Activated naive CD4-positive, alpha-beta T cell treated with anti-CD3 and anti-CD28 coated beads, Interleukin-2, amount 10 ng/mL, durations not matched to agents 7 days and 5 days (primary cell): ENCODE measurements around the gene TLL2.

Experiments
- CTCF ChIA-PET: fragments of 350-600 bp; sonication (Branson Sonifier 250); formaldehyde crosslinking; loops from one replicate; lab custom pipeline; 2021; ENCODE audit warnings: antibody characterized with exemption; lab: Charles Lee
- DNase-seq: peaks from one replicate; pipeline ENCODE4 v3.0.0-alpha.2; 2020
- H3K27ac Mint-ChIP-seq: one replicate; pipeline ENCODE4 v1.8.0; 2021; ENCODE audit warnings: mild to moderate bottlenecking, moderate library complexity, mixed read lengths
- H3K27me3 Mint-ChIP-seq: one replicate; pipeline ENCODE4 v1.8.0; 2021; ENCODE audit warnings: mild to moderate bottlenecking, mixed read lengths
- H3K36me3 Mint-ChIP-seq: one replicate; pipeline ENCODE4 v1.8.0; 2021; ENCODE audit warnings: mixed read lengths
- H3K4me1 Mint-ChIP-seq: one replicate; pipeline ENCODE4 v1.8.0; 2021; ENCODE audit warnings: mixed read lengths
- H3K4me3 Mint-ChIP-seq: one replicate; pipeline ENCODE4 v1.8.0; 2021; ENCODE audit warnings: mild to moderate bottlenecking, moderate library complexity, mixed read lengths
- H3K9me3 Mint-ChIP-seq: one replicate; pipeline ENCODE4 v1.8.0; 2021; ENCODE audit warnings: mixed read lengths

Gene TLL2

DNA sequence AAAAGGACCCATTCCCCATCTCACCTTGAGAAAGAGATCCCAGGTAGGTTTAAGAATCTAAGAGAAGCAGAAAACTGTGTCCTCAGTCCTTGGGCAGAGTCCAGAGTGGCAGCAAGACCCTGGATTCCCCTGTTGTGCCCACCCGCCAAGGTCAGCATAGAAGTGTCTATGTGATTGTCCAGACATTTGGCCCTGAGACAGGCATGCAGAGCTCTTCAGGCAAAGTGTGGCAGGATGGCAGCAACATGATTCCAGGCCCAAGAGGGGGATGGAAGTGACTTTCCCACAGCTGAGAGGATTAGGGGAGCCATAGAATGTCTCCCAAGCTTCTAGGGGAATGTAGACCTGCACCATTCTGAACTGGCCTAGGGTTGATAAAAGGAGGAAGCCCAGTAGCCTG, 115.8 kb downstream of the TLL2 start:
- no peak overlapping the region for H3K27ac Mint-ChIP-seq
- H3K4me3 Mint-ChIP-seq, result no peak overlapping the region
- CTCF ChIA-PET, result interaction anchor here (1.0 kb wide), 1 partner anchor 24 kb away, joined by 3 read pairs; no protein-coding TSS in a partner anchor
- peaks cover 3% of the 10 kb centered on the region for H3K4me1 Mint-ChIP-seq
- H3K27me3 Mint-ChIP-seq, result peaks cover 62% of the 10 kb centered on the region
- no peaks in the 10 kb centered on the region for H3K36me3 Mint-ChIP-seq
- H3K9me3 Mint-ChIP-seq, result no peaks in the 10 kb centered on the region
- no peak for DNase-seq

DNA sequence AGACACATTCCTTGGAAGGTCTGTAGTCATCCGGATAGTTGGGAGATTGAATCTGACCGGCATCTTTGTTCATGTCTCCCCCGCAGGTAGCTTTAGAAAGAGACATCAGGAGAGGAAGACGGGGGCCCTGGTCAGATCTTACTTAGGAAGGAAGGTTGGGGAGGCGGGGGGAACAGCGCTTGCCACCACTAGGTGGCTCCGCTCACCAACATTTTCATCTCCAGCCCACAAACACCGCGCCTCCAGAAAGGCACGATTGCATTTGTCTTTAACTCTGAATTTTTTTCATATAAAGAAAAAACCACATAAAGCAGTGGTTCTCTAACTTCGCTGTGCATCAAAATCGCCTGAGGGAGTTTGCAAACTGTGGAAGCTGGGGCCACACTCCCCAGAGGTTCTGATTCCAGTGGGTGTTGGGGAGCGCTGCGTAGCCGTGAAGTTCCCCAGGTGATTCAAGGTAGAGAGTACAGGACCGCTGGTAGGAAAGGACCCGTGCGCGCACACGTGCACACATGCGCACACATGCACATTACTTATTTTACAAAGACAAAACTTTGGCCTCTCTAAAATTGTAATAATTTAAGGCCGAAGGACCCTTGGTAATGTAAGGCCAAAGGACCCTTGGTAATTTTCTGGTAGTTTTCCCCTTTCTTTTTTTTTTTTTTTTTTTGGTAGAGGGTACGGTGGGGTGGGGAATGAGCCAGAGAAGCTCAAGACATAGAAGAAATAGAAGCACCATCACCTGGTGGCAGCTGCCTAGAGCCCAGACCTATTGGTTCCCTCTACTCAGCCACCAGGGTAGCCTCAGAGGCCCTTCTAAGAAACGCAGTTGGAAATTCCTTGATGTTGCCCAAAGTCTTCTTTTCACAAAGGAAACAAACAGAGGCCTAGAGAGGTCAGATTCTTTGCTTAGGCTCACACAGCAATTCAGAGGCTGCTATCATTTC, 117.5 kb downstream of the TLL2 start:
- H3K36me3 Mint-ChIP-seq, result no peaks in the 10 kb centered on the region
- peaks cover 3% of the 10 kb centered on the region for H3K4me1 Mint-ChIP-seq
- H3K9me3 Mint-ChIP-seq, result no peaks in the 10 kb centered on the region
- H3K27me3 Mint-ChIP-seq, result peaks cover 58% of the 10 kb centered on the region
- CTCF ChIA-PET, result interaction anchor here (0.6 to 2.4 kb wide), 8 partner anchors 14 to 663 kb away, joined by 3 to 7 read pairs (median 3); partner anchors contain the start of gene TLL2
- peak; percentile 76 for DNase-seq
- no peak overlapping the region for H3K27ac Mint-ChIP-seq
- H3K4me3 Mint-ChIP-seq, result no peak overlapping the region

DNA sequence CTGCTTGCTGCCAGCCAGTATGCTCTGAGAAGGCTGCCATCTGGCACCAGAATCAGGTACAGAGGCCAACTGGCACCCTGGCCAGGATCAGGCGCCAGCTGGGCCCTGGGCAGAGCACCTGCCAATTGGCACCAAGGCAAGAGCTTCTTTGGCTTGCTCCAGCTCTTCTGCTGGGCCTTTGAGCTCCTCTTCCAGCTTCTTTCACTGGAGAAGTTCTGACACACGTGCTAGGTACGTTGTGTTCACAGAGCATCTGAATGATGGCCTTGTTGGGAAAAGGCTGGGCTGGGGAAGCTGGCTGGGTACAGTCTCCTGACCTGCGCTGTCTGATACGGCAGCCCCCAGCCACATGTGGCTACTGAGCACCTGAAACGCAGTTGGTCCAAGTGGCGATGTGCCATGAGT, 123.3 kb downstream of the TLL2 start:
- Mint-ChIP-seq H3K4me3 (no peak overlapping the region), H3K4me1 (no peaks in the 10 kb centered on the region), H3K27me3 (peaks cover 32% of the 10 kb centered on the region), H3K27ac (no peak overlapping the region), H3K36me3 (no peaks in the 10 kb centered on the region), H3K9me3 (no peaks in the 10 kb centered on the region)
- DNase-seq, result no peak
- CTCF ChIA-PET, result interaction anchor here (0.6 to 1.3 kb wide), 2 partner anchors 15 to 372 kb away, joined by 3 to 4 read pairs; no protein-coding TSS in a partner anchor

DNA sequence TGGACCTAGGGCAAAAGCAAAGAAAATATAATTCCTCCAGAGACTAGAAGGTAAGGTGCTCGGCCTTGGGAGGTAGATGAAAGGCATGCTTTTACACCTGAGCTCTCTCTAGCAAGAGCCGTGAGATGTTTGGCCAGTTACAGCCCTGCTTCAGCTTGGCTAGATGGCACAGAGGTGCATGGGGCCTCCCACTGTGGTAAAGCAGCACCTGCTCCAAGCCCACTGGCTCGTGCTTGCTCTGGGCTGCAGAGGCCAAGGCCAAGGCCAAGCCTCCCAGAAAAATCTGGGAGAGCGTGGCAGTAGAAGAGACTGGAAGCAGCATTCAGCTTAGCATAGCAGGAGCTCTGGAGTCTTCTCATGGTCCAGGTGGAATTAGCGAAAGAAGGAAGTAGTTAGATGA, 123.9 kb downstream of the TLL2 start:
- no peaks in the 10 kb centered on the region for H3K36me3 Mint-ChIP-seq
- H3K9me3 Mint-ChIP-seq, result no peaks in the 10 kb centered on the region
- CTCF ChIA-PET, result interaction anchor here (0.6 to 1.2 kb wide), 2 partner anchors 15 to 372 kb away, joined by 3 read pairs; no protein-coding TSS in a partner anchor
- peaks cover 32% of the 10 kb centered on the region for H3K27me3 Mint-ChIP-seq
- no peak for DNase-seq
- no peaks in the 10 kb centered on the region for H3K4me1 Mint-ChIP-seq
- H3K27ac Mint-ChIP-seq, result no peak overlapping the region
- H3K4me3 Mint-ChIP-seq, result no peak overlapping the region

DNA sequence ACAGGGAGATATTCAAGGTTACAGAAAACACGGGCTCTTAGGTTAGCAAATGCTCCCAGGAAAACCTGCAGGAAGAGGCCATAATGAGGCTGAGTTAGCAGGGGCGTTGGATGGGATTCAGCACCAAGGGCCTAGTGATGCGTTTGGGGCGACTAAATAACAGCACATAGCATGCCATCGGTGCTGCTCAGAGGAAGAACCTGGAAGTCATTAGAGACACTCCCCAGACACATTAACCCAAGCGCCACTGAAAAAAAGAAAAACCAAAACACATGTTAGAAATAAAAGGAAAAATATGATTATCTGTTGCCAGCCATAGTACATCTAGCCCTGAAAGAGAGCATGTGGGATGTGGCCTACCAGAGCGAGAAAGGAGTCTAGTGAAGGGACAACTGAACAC, 126.1 kb downstream of the TLL2 start:
- no peak for DNase-seq

DNA sequence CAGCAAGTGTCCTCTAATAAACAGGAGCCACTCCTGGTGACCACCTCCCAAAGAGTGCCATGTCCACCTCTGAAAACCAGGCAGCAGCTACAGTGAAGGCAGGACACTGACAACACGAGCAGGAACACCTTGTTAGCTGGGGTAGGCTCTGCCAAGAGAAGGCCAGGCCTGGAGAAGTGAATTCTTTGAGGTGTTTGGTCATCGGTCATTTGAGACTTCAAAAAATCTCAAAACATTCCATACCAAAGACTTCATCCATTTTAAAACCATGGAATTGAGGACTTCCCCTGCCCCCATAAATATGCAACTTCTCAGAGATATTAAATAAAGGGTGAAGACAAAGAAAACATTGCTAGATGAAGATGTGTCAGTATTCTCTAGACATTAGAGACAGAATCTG, 126.6 kb downstream of the TLL2 start:
- Mint-ChIP-seq H3K4me3 (no peak overlapping the region), H3K27me3 (peaks cover 16% of the 10 kb centered on the region), H3K4me1 (no peaks in the 10 kb centered on the region), H3K27ac (no peak overlapping the region), H3K36me3 (no peaks in the 10 kb centered on the region), H3K9me3 (no peaks in the 10 kb centered on the region)
- no peak for DNase-seq
- CTCF ChIA-PET, result no interaction called here

More for the DNA sequence above, 126.1 kb downstream of the TLL2 start:
- no peaks in the 10 kb centered on the region for H3K36me3 Mint-ChIP-seq
- no peaks in the 10 kb centered on the region for H3K4me1 Mint-ChIP-seq
- no peaks in the 10 kb centered on the region for H3K9me3 Mint-ChIP-seq
- no peak overlapping the region for H3K4me3 Mint-ChIP-seq
- peaks cover 17% of the 10 kb centered on the region for H3K27me3 Mint-ChIP-seq
- H3K27ac Mint-ChIP-seq, result no peak overlapping the region
- CTCF ChIA-PET, result no interaction called here

DNA sequence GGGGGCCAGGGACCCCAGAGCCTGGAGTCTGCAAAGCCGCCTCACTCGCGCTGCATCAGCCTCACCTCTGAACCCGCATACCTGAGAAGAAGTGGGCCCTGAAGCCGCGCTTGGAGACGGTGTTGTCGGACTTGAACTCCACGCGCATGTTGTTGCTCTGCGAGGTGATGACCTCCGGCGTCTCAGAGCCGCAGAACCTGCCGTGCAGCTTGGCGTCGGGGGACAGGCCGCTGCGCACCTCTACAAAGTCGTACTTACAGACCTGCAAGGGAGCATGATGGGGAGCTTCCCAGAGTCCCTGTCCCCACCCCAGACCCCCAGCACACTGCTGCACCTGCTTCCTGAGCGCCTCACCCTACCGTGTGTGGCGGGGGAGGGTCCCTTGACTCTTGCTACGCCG, 129.2 kb downstream of the TLL2 start:
- peaks cover 8% of the 10 kb centered on the region for H3K27me3 Mint-ChIP-seq
- H3K9me3 Mint-ChIP-seq, result no peaks in the 10 kb centered on the region
- no peak overlapping the region for H3K27ac Mint-ChIP-seq
- H3K36me3 Mint-ChIP-seq, result no peaks in the 10 kb centered on the region
- H3K4me1 Mint-ChIP-seq, result no peaks in the 10 kb centered on the region
- no peak for DNase-seq
- CTCF ChIA-PET, result interaction anchor here (2.1 kb wide), 1 partner anchor 9 kb away, joined by 7 read pairs; no protein-coding TSS in a partner anchor
- no peak overlapping the region for H3K4me3 Mint-ChIP-seq

DNA sequence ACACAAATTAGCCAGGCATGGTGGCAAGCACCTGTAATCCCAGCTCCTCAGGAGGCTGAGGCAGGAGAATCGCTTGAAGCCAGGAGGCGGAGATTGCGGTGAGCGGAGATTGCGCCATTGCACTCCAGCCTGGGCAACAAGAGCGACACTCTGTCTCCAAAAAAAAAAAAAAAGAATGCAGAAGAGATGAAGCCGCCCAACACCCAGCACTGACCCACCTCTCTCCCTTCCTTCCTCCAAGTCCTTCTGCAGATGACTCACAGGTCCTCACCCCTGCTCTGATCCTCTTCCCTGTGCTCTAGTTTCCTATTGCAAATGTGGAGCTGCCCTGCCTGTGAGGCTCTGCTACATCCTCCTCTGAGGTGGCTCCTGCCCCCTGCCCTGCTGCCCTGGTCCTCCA, 132.9 kb downstream of the TLL2 start:
- Mint-ChIP-seq H3K27ac (no peak overlapping the region), H3K36me3 (no peaks in the 10 kb centered on the region), H3K27me3 (peaks cover 15% of the 10 kb centered on the region), H3K4me3 (no peak overlapping the region), H3K4me1 (no peaks in the 10 kb centered on the region), H3K9me3 (no peaks in the 10 kb centered on the region)
- CTCF ChIA-PET, result no interaction called here
- no peak for DNase-seq

DNA sequence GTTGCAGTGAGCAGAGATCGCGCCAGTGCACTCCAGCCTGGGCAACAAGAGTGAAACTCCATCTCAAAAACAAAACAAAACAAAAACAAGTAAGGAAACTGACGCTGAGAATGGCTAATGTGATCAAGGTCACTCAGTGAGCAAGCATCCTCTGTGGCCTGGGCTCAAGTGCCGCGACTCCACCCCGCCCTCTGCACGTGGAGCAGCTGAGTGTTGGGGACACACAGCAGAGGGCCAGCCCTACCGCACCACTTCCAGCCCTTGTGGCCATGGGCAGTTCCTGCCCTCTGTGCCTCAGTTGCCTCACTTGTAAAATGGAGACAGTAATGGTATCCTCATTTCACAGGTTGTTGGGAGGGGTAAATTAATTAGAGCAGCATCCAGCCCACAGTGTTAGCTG, 134.0 kb downstream of the TLL2 start:
- CTCF ChIA-PET, result interaction anchor here (1.3 to 2.1 kb wide), 2 partner anchors 9 to 11 kb away, joined by 3 to 11 read pairs; no protein-coding TSS in a partner anchor
- Mint-ChIP-seq H3K27ac (no peak overlapping the region), H3K27me3 (peaks cover 23% of the 10 kb centered on the region), H3K4me3 (no peak overlapping the region), H3K4me1 (peaks cover 7% of the 10 kb centered on the region), H3K9me3 (no peaks in the 10 kb centered on the region), H3K36me3 (no peaks in the 10 kb centered on the region)
- no peak for DNase-seq

DNA sequence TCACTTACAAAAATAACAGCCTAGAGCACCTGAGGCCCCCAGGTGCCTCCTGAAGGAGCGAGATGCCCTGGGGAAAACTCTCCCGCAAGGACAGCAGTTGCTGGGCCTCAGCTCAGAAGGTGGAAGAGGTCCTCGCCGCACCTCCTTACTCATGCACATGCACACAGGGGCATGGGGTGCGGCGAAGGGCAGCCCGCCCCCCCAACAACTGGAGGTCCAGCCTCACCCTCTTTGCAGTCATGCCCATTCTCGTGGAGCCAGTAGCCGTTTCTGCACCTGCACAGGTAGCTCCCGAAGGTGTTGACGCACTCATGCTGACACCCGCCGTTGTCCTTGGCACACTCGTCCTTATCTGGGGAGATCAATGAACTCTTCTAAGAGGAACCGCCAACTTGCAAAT, 135.0 kb downstream of the TLL2 start:
- Mint-ChIP-seq H3K4me1 (peaks cover 11% of the 10 kb centered on the region), H3K27me3 (peaks cover 31% of the 10 kb centered on the region), H3K4me3 (no peak overlapping the region), H3K27ac (no peak overlapping the region), H3K36me3 (no peaks in the 10 kb centered on the region), H3K9me3 (no peaks in the 10 kb centered on the region)
- CTCF ChIA-PET, result interaction anchor here (1.3 to 2.1 kb wide), 2 partner anchors 8 to 10 kb away, joined by 3 to 11 read pairs; no protein-coding TSS in a partner anchor
- no peak for DNase-seq

DNA sequence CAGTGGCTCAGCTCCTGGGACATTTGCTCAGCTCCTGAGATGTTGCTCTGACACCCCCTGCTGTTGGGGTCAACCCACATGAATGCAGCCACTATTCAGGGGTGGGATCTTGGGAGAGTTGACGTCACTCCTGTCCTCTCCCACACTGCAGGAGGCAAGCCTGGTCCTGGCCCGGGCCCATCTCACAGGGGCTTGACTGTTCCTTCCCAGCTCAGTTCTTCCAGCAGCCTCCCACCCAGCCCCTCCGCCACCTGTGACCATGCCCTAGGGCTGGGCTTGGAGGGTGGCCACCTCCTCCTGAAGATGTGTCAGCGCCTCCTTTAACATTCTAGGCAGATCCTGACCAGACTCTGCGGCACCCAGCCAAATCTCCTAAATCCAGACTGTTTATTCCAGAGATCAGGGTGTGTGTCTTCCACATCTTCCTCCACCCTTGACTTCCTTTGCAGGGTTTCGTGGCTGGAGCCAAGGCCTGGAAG, 135.9 kb downstream of the TLL2 start:
- H3K36me3 Mint-ChIP-seq, result no peaks in the 10 kb centered on the region
- H3K9me3 Mint-ChIP-seq, result no peaks in the 10 kb centered on the region
- DNase-seq, result no peak
- no peak overlapping the region for H3K4me3 Mint-ChIP-seq
- CTCF ChIA-PET, result interaction anchor here (0.8 kb wide), 1 partner anchor 13 kb away, joined by 3 read pairs; no protein-coding TSS in a partner anchor
- no peak overlapping the region for H3K27ac Mint-ChIP-seq
- H3K4me1 Mint-ChIP-seq, result peaks cover 11% of the 10 kb centered on the region
- H3K27me3 Mint-ChIP-seq, result peaks cover 37% of the 10 kb centered on the region

DNA sequence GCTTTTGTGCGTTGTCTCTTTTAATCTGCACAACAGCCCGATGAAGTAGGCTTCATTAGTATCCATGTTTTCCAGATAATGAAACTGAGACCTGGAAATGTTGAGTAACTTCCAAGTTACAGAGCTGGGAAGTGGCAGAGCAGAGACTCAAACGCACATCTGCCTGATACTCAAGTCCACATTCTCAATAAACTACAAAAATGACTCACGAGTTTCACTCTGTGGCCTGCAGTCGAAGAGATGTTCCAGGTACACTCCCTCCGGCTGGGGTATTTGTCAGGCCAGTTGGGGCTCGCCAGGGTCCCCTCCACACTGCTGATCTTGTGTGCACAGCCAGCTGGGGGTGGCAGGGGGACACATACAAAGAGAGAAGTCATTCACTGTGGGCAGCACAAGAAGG, 137.2 kb downstream of the TLL2 start:
- H3K36me3 Mint-ChIP-seq, result no peaks in the 10 kb centered on the region
- H3K4me1 Mint-ChIP-seq, result peaks cover 11% of the 10 kb centered on the region
- no peaks in the 10 kb centered on the region for H3K9me3 Mint-ChIP-seq
- no peak overlapping the region for H3K27ac Mint-ChIP-seq
- no peak for DNase-seq
- peaks cover 43% of the 10 kb centered on the region for H3K27me3 Mint-ChIP-seq
- CTCF ChIA-PET, result interaction anchor here (0.6 to 3.6 kb wide), 3 partner anchors 12 to 388 kb away, joined by 3 to 14 read pairs (median 3); no protein-coding TSS in a partner anchor
- H3K4me3 Mint-ChIP-seq, result no peak overlapping the region

DNA sequence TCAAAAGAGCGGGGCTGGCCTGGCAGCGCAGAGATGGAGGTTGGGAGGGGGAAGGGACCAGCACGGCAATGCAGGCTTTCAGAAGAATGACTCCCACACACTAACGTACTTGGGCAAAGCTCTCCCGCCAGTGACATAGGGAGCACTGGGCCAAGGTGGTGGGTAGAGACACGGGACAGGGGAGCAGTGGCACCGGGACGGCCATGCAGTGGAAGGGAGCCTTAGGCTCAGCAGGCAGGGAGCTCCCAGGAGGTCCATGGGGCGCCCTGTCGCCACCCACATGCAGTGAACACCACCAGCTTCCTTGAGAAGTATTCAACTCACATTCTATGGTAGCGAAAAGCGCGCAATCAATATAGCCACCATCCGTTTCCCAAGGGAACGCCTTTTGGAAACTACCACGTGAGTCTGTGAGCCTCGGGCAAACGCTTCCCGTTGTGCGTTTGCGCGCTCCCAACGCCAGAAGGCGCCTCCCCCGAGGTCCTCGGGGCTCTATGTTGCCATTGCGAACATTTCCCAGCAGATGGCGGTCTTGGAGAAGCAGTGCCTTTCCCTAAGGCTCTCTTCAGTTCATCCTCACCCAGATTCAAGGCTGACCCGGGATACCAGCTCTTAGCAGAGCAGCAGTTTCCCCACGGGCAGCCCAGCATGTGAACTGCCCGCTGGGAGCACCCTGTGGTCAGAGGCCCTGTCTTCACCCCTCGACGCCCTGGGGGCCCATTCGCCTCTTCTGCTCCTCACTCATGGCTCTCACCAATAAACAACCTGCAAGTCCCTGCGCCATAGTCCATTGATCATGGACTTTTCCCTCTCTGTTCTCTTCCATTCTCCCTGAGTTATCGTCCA, 138.5 kb downstream of the TLL2 start:
- Mint-ChIP-seq H3K9me3 (no peaks in the 10 kb centered on the region), H3K4me3 (peak overlapping the region; percentile 62), H3K36me3 (no peaks in the 10 kb centered on the region), H3K27ac (no peak overlapping the region), H3K27me3 (peaks cover 41% of the 10 kb centered on the region), H3K4me1 (peaks cover 11% of the 10 kb centered on the region)
- CTCF ChIA-PET, result interaction anchor here (0.6 to 3.6 kb wide), 17 partner anchors 10 to 650 kb away, joined by 3 to 14 read pairs (median 4); partner anchors contain the start of gene TLL2
- DNase-seq, result peak; percentile 81
